WTC11 (cell line): ENCODE measurements around the gene PKIB. TPM values are rescaled to one million over a fixed set of nuclear protein-coding genes. Genes with fewer than 3 reads are reported as not detected.

Source experiments
- ATAC-seq: fragments of 200-7000 bp; cut with Tn5 transposase; 2 replicates; pipeline ENCODE4 v1.10.0; 2021; ENCODE audit warnings: mild to moderate bottlenecking, moderate library complexity
- CTCF ChIA-PET: fragments of 300-600 bp; sonication (Branson Sonifier 250); formaldehyde crosslinking; loops from one replicate; lab custom pipeline; 2021; ENCODE audit warnings: antibody characterized with exemption; lab: Charles Lee
- POLR2A ChIA-PET: fragments of 350-600 bp; sonication (Branson Sonifier 250); formaldehyde crosslinking; loops from one replicate; lab custom pipeline; 2021; ENCODE audit warnings: antibody characterized with exemption; lab: Charles Lee
- DNase-seq: peaks from one replicate; pipeline ENCODE4 v3.0.0; 2021; ENCODE audit warnings: low spot score
- H3K27ac Mint-ChIP-seq: 2 replicates; pipeline ENCODE4 v1.8.0; 2021; ENCODE audit warnings: mixed read lengths
- H3K27me3 Mint-ChIP-seq: 2 replicates; pipeline ENCODE4 v1.8.0; 2021; ENCODE audit warnings: low read depth, mild to moderate bottlenecking, moderate library complexity, mixed read lengths
- H3K36me3 Mint-ChIP-seq: 2 replicates; pipeline ENCODE4 v1.8.0; 2021; ENCODE audit warnings: mixed read lengths
- H3K4me1 Mint-ChIP-seq: 2 replicates; pipeline ENCODE4 v1.8.0; 2022; ENCODE audit warnings: mixed read lengths
- H3K4me3 Mint-ChIP-seq: 2 replicates; pipeline ENCODE4 v1.8.0; 2021; ENCODE audit warnings: mild to moderate bottlenecking, moderate library complexity, mixed read lengths
- H3K9me3 Mint-ChIP-seq: 2 replicates; pipeline ENCODE4 v1.8.0; 2021; ENCODE audit warnings: mixed read lengths
- ATF1 ChIP-seq: sonication (generic); formaldehyde crosslinking; IDR thresholded peaks from 2 replicates; pipeline ENCODE4 v1.8.1; 2023; ENCODE audit warnings: mild to moderate bottlenecking, moderate library complexity, missing genetic modification reagents
- ATF6 ChIP-seq: sonication (generic); formaldehyde crosslinking; IDR thresholded peaks from 2 replicates; pipeline ENCODE4 v1.8.1; 2023; ENCODE audit warnings: mild to moderate bottlenecking, missing genetic modification reagents
- CREM ChIP-seq: sonication (generic); formaldehyde crosslinking; IDR thresholded peaks from 2 replicates; pipeline ENCODE4 v1.8.1; 2022; ENCODE audit warnings: mild to moderate bottlenecking, missing genetic modification reagents, moderate library complexity
- CTCF ChIP-seq: fragments of 200-600 bp; IDR thresholded peaks from 2 replicates; pipeline ENCODE4 v1.8.0; 2022; ENCODE audit warnings: antibody characterized with exemption
- E2F4 ChIP-seq: sonication (generic); formaldehyde crosslinking; IDR thresholded peaks from 2 replicates; pipeline ENCODE4 v1.8.1; 2022; ENCODE audit warnings: low read depth, mild to moderate bottlenecking, moderate library complexity, missing genetic modification reagents, borderline replicate concordance
- ELF4 ChIP-seq: sonication (generic); formaldehyde crosslinking; IDR thresholded peaks from 2 replicates; pipeline ENCODE4 v1.8.1; 2022; ENCODE audit warnings: low read depth, mild to moderate bottlenecking, moderate library complexity, missing genetic modification reagents
- ERG ChIP-seq: fragments of 250-450 bp; sonication (Bioruptor Pico); IDR thresholded peaks from 2 replicates; pipeline ENCODE4 v1.8.0; 2021; ENCODE audit warnings: mild to moderate bottlenecking
- ESRRA ChIP-seq: sonication (generic); formaldehyde crosslinking; IDR thresholded peaks from 2 replicates; pipeline ENCODE4 v1.8.1; 2022; ENCODE audit warnings: mild to moderate bottlenecking, missing genetic modification reagents, borderline replicate concordance
- FOXJ3 ChIP-seq: sonication (generic); formaldehyde crosslinking; IDR thresholded peaks from 2 replicates; pipeline ENCODE4 v1.9.0; 2021; ENCODE audit warnings: missing genetic modification reagents, mild to moderate bottlenecking, borderline replicate concordance
- GRHL2 ChIP-seq: fragments of 250-450 bp; sonication (Bioruptor Pico); IDR thresholded peaks from 2 replicates; pipeline ENCODE4 v1.8.0; 2022; ENCODE audit warnings: mild to moderate bottlenecking, moderate library complexity; ENCODE audit not compliant: insufficient replicate concordance, severe bottlenecking
- HMGXB4 ChIP-seq: sonication (generic); formaldehyde crosslinking; IDR thresholded peaks from 2 replicates; pipeline ENCODE4 v1.8.1; 2023; ENCODE audit warnings: mild to moderate bottlenecking, moderate library complexity, missing genetic modification reagents
- JAZF1 ChIP-seq: fragments of 250-450 bp; sonication (Bioruptor Pico); IDR thresholded peaks from 2 replicates; pipeline ENCODE4 v1.9.0; 2021; ENCODE audit warnings: moderate library complexity, mild to moderate bottlenecking, inconsistent platforms
- MAX ChIP-seq: sonication (generic); formaldehyde crosslinking; IDR thresholded peaks from 2 replicates; pipeline ENCODE4 v1.8.0; 2022; ENCODE audit warnings: mild to moderate bottlenecking, missing genetic modification reagents
- PRRX2 ChIP-seq: fragments of 250-450 bp; sonication (Bioruptor Pico); IDR thresholded peaks from 2 replicates; pipeline ENCODE4 v1.8.0; 2021; ENCODE audit warnings: mild to moderate bottlenecking
- RORB ChIP-seq: fragments of 250-450 bp; sonication (Bioruptor Pico); IDR thresholded peaks from 2 replicates; pipeline ENCODE4 v1.9.0; 2021; ENCODE audit warnings: mild to moderate bottlenecking
- SMAD3 ChIP-seq: sonication (generic); formaldehyde crosslinking; IDR thresholded peaks from 2 replicates; pipeline ENCODE4 v1.8.0; 2022; ENCODE audit warnings: missing genetic modification reagents, mild to moderate bottlenecking, borderline replicate concordance
- SOX15 ChIP-seq: fragments of 250-450 bp; sonication (Bioruptor Pico); IDR thresholded peaks from 2 replicates; pipeline ENCODE4 v1.9.0; 2021; ENCODE audit warnings: mild to moderate bottlenecking
- STAT6 ChIP-seq: sonication (generic); formaldehyde crosslinking; conservative IDR thresholded peaks from 2 replicates; pipeline ENCODE4 v1.8.1; 2023; ENCODE audit warnings: mild to moderate bottlenecking, low read depth, missing genetic modification reagents, moderate library complexity
- TEAD4 ChIP-seq: sonication (generic); formaldehyde crosslinking; IDR thresholded peaks from 2 replicates; pipeline ENCODE4 v1.8.0; 2022; ENCODE audit warnings: mild to moderate bottlenecking, missing genetic modification reagents
- USF1 ChIP-seq: sonication (generic); formaldehyde crosslinking; IDR thresholded peaks from 2 replicates; pipeline ENCODE4 v1.8.0; 2022; ENCODE audit warnings: mild to moderate bottlenecking, missing genetic modification reagents
- ZMAT4 ChIP-seq: fragments of 250-450 bp; sonication (Bioruptor Pico); IDR thresholded peaks from 2 replicates; pipeline ENCODE4 v1.9.0; 2021; ENCODE audit warnings: mild to moderate bottlenecking
- ZNF263 ChIP-seq: sonication (generic); formaldehyde crosslinking; IDR thresholded peaks from 2 replicates; pipeline ENCODE4 v1.8.1; 2022; ENCODE audit warnings: low read depth, mild to moderate bottlenecking, moderate library complexity, missing genetic modification reagents
- ZNF416 ChIP-seq: fragments of 250-450 bp; sonication (Bioruptor Pico); IDR thresholded peaks from 2 replicates; pipeline ENCODE4 v1.9.0; 2021; ENCODE audit warnings: mild to moderate bottlenecking, inconsistent platforms
- total RNA-seq: library from RNA; stranded (reverse); gene quantifications from 3 replicates; pipeline ENCODE4 v1.2.3, GENCODE V29; 2021

PKIB gene
- total RNA-seq, 1 experiment from 2014 or later: 26.4 TPM

GRCh38 chr6:122749451-122750050 is 139.3 kb downstream of the PKIB start:
- ChIA-PET CTCF (interaction anchor here (1.1 kb wide), 1 partner anchor 90 kb away, joined by 4 read pairs; no protein-coding TSS in a partner anchor), POLR2A (no interaction called here)
- Mint-ChIP-seq H3K4me3 (no peak overlapping the region), H3K27me3 (peaks cover 84% of the 10 kb centered on the region), H3K36me3 (peaks cover 16% of the 10 kb centered on the region), H3K4me1 (peaks cover 27% of the 10 kb centered on the region), H3K9me3 (peaks cover 28% of the 10 kb centered on the region), H3K27ac (no peak overlapping the region)
- no peak for DNase-seq
- no peak for ATAC-seq
- TF ChIP-seq E2F4 (no peak), ZNF416 (no peak), STAT6 (no peak), ATF1 (CRISPR knock-in tag) (no peak), PRRX2 (no peak), GRHL2 (CRISPR knock-in tag) (no peak), RORB (CRISPR knock-in tag) (no peak), FOXJ3 (CRISPR knock-in tag) (no peak), MAX (CRISPR knock-in tag) (no peak), SMAD3 (CRISPR knock-in tag) (no peak), CTCF (no peak), TEAD4 (CRISPR knock-in tag) (no peak), ERG (CRISPR knock-in tag) (no peak), ELF4 (CRISPR knock-in tag) (no peak), ATF6 (CRISPR knock-in tag) (no peak)

GRCh38 chr6:122751326-122751725 is 141.1 kb downstream of the PKIB start:
- peaks cover 37% of the 10 kb centered on the region for H3K4me1 Mint-ChIP-seq
- ATAC-seq: no peak
- POLR2A ChIA-PET: no interaction called here
- no peak overlapping the region for H3K4me3 Mint-ChIP-seq
- peaks cover 21% of the 10 kb centered on the region for H3K36me3 Mint-ChIP-seq
- H3K27me3 Mint-ChIP-seq: peaks cover 93% of the 10 kb centered on the region
- H3K9me3 Mint-ChIP-seq: peaks cover 34% of the 10 kb centered on the region
- no peak overlapping the region for H3K27ac Mint-ChIP-seq
- no peak for DNase-seq
- CTCF ChIA-PET: interaction anchor here (1.2 to 1.4 kb wide), 2 partner anchors 38 to 87 kb away, joined by 3 read pairs; no protein-coding TSS in a partner anchor
- TF ChIP-seq CREM (no peak), ESRRA (CRISPR knock-in tag) (no peak), ZMAT4 (CRISPR knock-in tag) (no peak), ZNF263 (CRISPR knock-in tag) (no peak), SOX15 (CRISPR knock-in tag) (no peak), MAX (CRISPR knock-in tag) (no peak), JAZF1 (CRISPR knock-in tag) (no peak), HMGXB4 (CRISPR knock-in tag) (no peak), USF1 (no peak)
